Natural killer cell (primary cell): Measurements from ENCODE around the gene CHFR. TPM values are rescaled to one million over a fixed set of nuclear protein-coding genes. Genes with fewer than 3 reads are reported as not detected.

Source experiments
- ATAC-seq, 3 donors: fragments of 150-1000 bp in 2 of 3; fragments of 200-7000 bp in 1 of 3; cut with Tn5 transposase; 1 replicate in 1 of 3; 2 replicates in 2 of 3; pipeline ENCODE4 v1.10.0; 2021; ENCODE audit warnings: mild to moderate bottlenecking in 2 of 3, moderate library complexity in 2 of 3
- DNase-seq, 2 donors: peaks; one replicate each; pipeline versions ENCODE4 v3.0.0 to v3.0.0-alpha.2; 2013 to 2021; ENCODE audit warnings: mixed read lengths in 1 of 2
- H3K27ac ChIP-seq: one replicate; pipeline ENCODE4 v1.5.1; 2013; ENCODE audit warnings: mild to moderate bottlenecking, low read length
- H3K27me3 ChIP-seq: one replicate; pipeline ENCODE4 v1.6.1; 2013; ENCODE audit warnings: low read length; ENCODE audit not compliant: control insufficient read depth, insufficient read depth
- H3K36me3 ChIP-seq: one replicate; pipeline ENCODE4 v1.6.1; 2013; ENCODE audit warnings: low read length; ENCODE audit not compliant: control insufficient read depth, insufficient read depth
- H3K4me1 ChIP-seq: one replicate; pipeline ENCODE4 v1.6.1; 2013; ENCODE audit warnings: low read length; ENCODE audit not compliant: control insufficient read depth, insufficient read depth
- H3K4me3 ChIP-seq: one replicate; pipeline ENCODE4 v1.5.1; 2013; ENCODE audit warnings: low read length
- H3K9me3 ChIP-seq: one replicate; pipeline ENCODE4 v1.6.1; 2013; ENCODE audit warnings: low read length; ENCODE audit not compliant: control insufficient read depth, insufficient read depth
- H3K27ac Mint-ChIP-seq, 2 donors: one replicate each; pipeline ENCODE4 v1.8.0; 2022; ENCODE audit warnings: mild to moderate bottlenecking in 2 of 2, mixed read lengths in 2 of 2, moderate library complexity in 1 of 2
- H3K27me3 Mint-ChIP-seq, 2 donors: one replicate each; pipeline ENCODE4 v1.8.0; 2022; ENCODE audit warnings: low read depth in 2 of 2, mixed read lengths in 2 of 2
- H3K36me3 Mint-ChIP-seq: one replicate; pipeline ENCODE4 v1.8.0; 2022; ENCODE audit warnings: mixed read lengths
- H3K4me1 Mint-ChIP-seq, 2 donors: one replicate each; pipeline ENCODE4 v1.8.0; 2022; ENCODE audit warnings: mixed read lengths in 2 of 2
- H3K4me3 Mint-ChIP-seq: one replicate; pipeline ENCODE4 v1.8.0; 2022; ENCODE audit warnings: mild to moderate bottlenecking, moderate library complexity, mixed read lengths
- H3K9me3 Mint-ChIP-seq, 2 donors: one replicate each; pipeline ENCODE4 v1.8.0; 2022; ENCODE audit warnings: mixed read lengths in 2 of 2
- CTCF ChIP-seq: fragments of 200-600 bp; IDR thresholded peaks from one replicate; pipeline ENCODE4 v1.8.0; 2022; ENCODE audit warnings: antibody characterized with exemption
- WGBS: methylation state at CpG from one replicate; pipeline ENCODE4 v1.1.7; 2013; ENCODE audit warnings: missing lambda C conversion rate; ENCODE audit not compliant: insufficient coverage; 5-methylcytosine and 5-hydroxymethylcytosine counted together
- intact Hi-C: fragments of 100-400 bp; cut with micrococcal nuclease; formaldehyde crosslinking; loops from one replicate; pipeline ENCODE4 v1.14.2; 2022
- total RNA-seq, 4 donors: library from RNA; stranded (reverse); fragments of 120-200 nt in 1 of 4; gene quantifications; one replicate each; pipeline versions ENCODE4 v1.2.3 to v1.2.4, GENCODE V29; 2013 to 2022

The CHFR gene
- total RNA-seq, 3 donors from 2014 or later (not counting 1 experiment from before 2014, with no cell fraction given) = 161 to 170 (median 168) TPM

GRCh38 chr12:132899033-132899432 is 11.6 kb upstream of the CHFR start:
- H3K27ac ChIP-seq = no peak overlapping the region
- 87% methylated on average over 5 of the region's 5 CpGs for WGBS

GRCh38 chr12:132888852-132889251 is 1.4 kb upstream of the CHFR start:
- Mint-ChIP-seq H3K4me3 (peak overlapping the region; percentile 70), H3K27ac (peak overlapping the region; percentile 100), H3K27me3 (peaks cover 8 to 10% of the 10 kb centered on the region in 2 donors), H3K36me3 (no peaks in the 10 kb centered on the region), H3K9me3 (no peaks in the 10 kb centered on the region), H3K4me1 (peaks cover 16 to 20% of the 10 kb centered on the region in 2 donors)
- no peak for DNase-seq
- WGBS = 97% methylated on average over 6 of the region's 6 CpGs
- ATAC-seq = no peak
- H3K4me1 ChIP-seq = peaks cover 12% of the 10 kb centered on the region
- intact Hi-C loops = loop anchor here (1.0 kb wide), 1 partner anchor 19 kb away; no protein-coding TSS in a partner anchor
- TF ChIP-seq CTCF = no peak
- no peaks in the 10 kb centered on the region for H3K27me3 ChIP-seq
- H3K9me3 ChIP-seq = no peaks in the 10 kb centered on the region
- H3K27ac ChIP-seq = peak overlapping the region; percentile 99
- no peak overlapping the region for H3K4me3 ChIP-seq
- H3K36me3 ChIP-seq = no peaks in the 10 kb centered on the region

More at GRCh38 chr12:132899033-132899432, 11.6 kb upstream of the CHFR start:
- intact Hi-C loops = no loop called here
- DNase-seq (no peak), ATAC-seq (no peak)
- Histone ChIP-seq H3K36me3 (no peaks in the 10 kb centered on the region), H3K9me3 (no peaks in the 10 kb centered on the region), H3K4me3 (no peak overlapping the region), H3K4me1 (no peaks in the 10 kb centered on the region), H3K27me3 (no peaks in the 10 kb centered on the region)
- no peak overlapping the region for H3K4me3 Mint-ChIP-seq
- H3K9me3 Mint-ChIP-seq = no peaks in the 10 kb centered on the region
- TF ChIP-seq CTCF = no peak
- H3K4me1 Mint-ChIP-seq = no peaks in the 10 kb centered on the region
- H3K27me3 Mint-ChIP-seq = no peaks in the 10 kb centered on the region
- H3K27ac Mint-ChIP-seq = no peak overlapping the region
- no peaks in the 10 kb centered on the region for H3K36me3 Mint-ChIP-seq

- WGBS = 12% methylated on average over 64 of the region's 64 CpGs
Measured at GRCh38 chr12:132886529-132887477, 602 bp downstream of the CHFR start.

More at GRCh38 chr12:132886529-132887477, 602 bp downstream of the CHFR start:
- peak overlapping the region; percentile 100 for H3K27ac Mint-ChIP-seq
- H3K36me3 Mint-ChIP-seq = no peaks in the 10 kb centered on the region
- H3K4me1 Mint-ChIP-seq = peaks cover 16 to 31% of the 10 kb centered on the region in 2 donors
- Histone ChIP-seq H3K36me3 (no peaks in the 10 kb centered on the region), H3K4me3 (peak overlapping the region; percentile 64), H3K9me3 (no peaks in the 10 kb centered on the region), H3K4me1 (peaks cover 12% of the 10 kb centered on the region), H3K27me3 (no peaks in the 10 kb centered on the region), H3K27ac (peak overlapping the region; percentile 66)
- TF ChIP-seq CTCF = no peak
- ATAC-seq (peak; percentile 1 to 11 (median 4)), DNase-seq (peak in 1 of 2 donors; percentile 40)
- H3K4me3 Mint-ChIP-seq = peak overlapping the region; percentile 98
- intact Hi-C loops = loop anchor here (1.0 to 2.0 kb wide), 5 partner anchors 17 to 193 kb away; partner anchors contain the start of genes GOLGA3, ZNF140, ZNF26 and ZNF84
- no peaks in the 10 kb centered on the region for H3K9me3 Mint-ChIP-seq
- peaks cover 8 to 10% of the 10 kb centered on the region in 2 donors for H3K27me3 Mint-ChIP-seq
